ENCODE results near the gene TAX1BP3.

TAX1BP3 gene

DNA sequence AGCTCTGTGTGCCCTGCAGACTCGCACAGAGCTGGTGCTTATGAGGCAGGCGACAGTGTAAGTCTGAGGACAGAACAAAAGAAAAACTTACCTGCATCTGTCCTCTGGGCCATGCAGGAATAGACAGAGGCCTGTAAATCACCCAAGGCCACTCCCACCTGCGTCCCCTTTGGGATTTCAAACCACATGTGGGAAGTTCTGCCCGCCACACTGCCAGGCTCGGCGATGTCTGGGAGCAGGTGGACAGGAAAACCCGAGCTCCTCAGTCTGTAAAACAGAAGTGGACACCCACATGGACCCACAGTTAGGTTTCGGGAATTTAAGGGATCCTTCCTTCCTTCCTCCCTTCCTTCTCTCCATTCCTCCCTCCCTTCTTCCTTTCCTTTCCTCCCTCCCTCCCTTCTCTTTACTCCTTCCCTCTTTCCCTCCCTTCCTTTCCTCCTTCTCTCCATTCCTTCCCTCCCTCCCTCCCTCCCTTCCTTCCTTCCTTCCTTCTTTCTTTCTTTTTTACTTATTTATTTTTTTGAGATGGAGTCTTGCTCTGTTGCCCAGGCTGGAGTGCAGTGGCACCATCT lies 47.1 kb downstream of the TAX1BP3 start:
- TF ChIP-seq ZNF366 (tag by site-specific recombination; conservative IDR thresholded peaks at IDR 0.05) = peak; percentile 73
- TF ChIP-seq, protein P1, sequence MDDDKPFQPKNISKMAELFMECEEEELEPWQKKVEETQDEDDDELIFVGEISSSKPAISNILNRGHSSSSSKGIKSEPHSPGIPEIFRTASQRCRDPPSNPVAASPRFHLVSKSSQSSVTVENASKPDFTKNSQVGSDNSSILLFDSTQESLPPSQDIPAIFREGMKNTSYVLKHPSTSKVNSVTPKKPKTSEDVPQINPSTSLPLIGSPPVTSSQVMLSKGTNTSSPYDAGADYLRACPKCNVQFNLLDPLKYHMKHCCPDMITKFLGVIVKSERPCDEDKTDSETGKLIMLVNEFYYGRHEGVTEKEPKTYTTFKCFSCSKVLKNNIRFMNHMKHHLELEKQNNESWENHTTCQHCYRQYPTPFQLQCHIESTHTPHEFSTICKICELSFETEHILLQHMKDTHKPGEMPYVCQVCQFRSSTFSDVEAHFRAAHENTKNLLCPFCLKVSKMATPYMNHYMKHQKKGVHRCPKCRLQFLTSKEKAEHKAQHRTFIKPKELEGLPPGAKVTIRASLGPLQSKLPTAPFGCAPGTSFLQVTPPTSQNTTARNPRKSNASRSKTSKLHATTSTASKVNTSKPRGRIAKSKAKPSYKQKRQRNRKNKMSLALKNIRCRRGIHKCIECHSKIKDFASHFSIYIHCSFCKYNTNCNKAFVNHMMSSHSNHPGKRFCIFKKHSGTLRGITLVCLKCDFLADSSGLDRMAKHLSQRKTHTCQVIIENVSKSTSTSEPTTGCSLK (tag by site-specific recombination; IDR thresholded peaks at IDR 0.05) = no peak
- H3K9me3 ChIP-seq (ENCODE audit: control insufficient read depth, insufficient read depth, low read depth, low read length) = no peaks in the 10 kb centered on the region
- H3K27ac ChIP-seq (ENCODE audit: extremely low read depth, low read depth, low read length) = no peak overlapping the region
- CTCF ChIA-PET = no interaction called here
- no peak overlapping the region for H3K4me3 ChIP-seq (ENCODE audit: low read depth, low read length)
- no peaks in the 10 kb centered on the region for H3K4me1 ChIP-seq (ENCODE audit: control insufficient read depth, insufficient read depth, low read length)
- H3K36me3 ChIP-seq (ENCODE audit: control insufficient read depth in 2 of 2, insufficient read depth in 1 of 2, low read length in 2 of 2) = peaks cover 69 to 83% of the 10 kb centered on the region in 2 experiments
- POLR2A ChIA-PET = interaction anchor here (0.8 to 1.3 kb wide), 2 partner anchors 15 to 18 kb away, joined by 3 read pairs; partner anchors contain the start of genes CTNS and SHPK

DNA sequence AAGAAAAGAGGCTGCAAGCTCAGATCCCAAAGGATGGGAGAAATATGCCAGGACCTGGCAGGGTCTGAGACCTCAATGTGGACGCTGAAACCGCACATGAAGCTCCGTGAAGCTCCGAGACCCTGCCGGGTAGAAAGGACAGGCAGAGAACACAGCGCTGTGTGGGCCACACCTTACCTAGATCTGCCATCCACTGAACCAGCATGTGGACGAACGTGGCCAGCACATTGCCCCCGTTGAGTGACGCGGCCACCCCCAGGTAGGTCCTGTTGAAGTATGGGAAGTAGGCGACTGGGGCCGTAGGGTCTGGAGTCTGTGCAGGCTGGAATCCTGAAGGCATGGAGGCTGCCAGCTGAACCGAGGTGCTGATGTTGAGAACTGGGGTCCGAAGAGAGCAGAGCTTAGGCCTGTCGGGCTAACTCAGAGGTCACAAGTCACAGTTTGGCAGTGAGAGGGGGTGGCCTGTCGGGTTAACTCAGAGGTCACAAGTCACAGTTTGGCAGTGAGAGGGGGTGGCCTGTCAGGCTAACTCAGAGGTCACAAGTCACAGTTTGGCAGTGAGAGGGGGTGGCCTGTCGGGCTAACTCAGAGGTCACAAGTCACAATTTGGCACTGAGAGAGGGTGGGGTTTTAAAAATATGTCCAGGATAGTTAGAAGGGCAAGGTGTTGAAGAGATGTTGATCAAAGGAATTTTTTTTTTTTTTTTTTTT lies 53.1 kb downstream of the TAX1BP3 start:
- H3K4me1 ChIP-seq (ENCODE audit: control insufficient read depth, insufficient read depth, low read length) = no peaks in the 10 kb centered on the region
- TF ChIP-seq ZNF184 (tag by site-specific recombination; IDR thresholded peaks at IDR 0.05) = no peak
- TF ChIP-seq OSR2 (tag by site-specific recombination; IDR thresholded peaks at IDR 0.05) = no peak
- TF ChIP-seq ZNF112 (tag by site-specific recombination; IDR thresholded peaks at IDR 0.05) = no peak
- no peak for TF ChIP-seq ZNF792 (tag by site-specific recombination; IDR thresholded peaks at IDR 0.05)
- TF ChIP-seq SCRT2 (tag by site-specific recombination; IDR thresholded peaks at IDR 0.05) = no peak
- TF ChIP-seq MZF1 (tag by site-specific recombination; IDR thresholded peaks at IDR 0.05; ENCODE audit: borderline replicate concordance) = no peak
- TF ChIP-seq KLF10 (tag by site-specific recombination; IDR thresholded peaks at IDR 0.05) = no peak
- TF ChIP-seq, protein P2, sequence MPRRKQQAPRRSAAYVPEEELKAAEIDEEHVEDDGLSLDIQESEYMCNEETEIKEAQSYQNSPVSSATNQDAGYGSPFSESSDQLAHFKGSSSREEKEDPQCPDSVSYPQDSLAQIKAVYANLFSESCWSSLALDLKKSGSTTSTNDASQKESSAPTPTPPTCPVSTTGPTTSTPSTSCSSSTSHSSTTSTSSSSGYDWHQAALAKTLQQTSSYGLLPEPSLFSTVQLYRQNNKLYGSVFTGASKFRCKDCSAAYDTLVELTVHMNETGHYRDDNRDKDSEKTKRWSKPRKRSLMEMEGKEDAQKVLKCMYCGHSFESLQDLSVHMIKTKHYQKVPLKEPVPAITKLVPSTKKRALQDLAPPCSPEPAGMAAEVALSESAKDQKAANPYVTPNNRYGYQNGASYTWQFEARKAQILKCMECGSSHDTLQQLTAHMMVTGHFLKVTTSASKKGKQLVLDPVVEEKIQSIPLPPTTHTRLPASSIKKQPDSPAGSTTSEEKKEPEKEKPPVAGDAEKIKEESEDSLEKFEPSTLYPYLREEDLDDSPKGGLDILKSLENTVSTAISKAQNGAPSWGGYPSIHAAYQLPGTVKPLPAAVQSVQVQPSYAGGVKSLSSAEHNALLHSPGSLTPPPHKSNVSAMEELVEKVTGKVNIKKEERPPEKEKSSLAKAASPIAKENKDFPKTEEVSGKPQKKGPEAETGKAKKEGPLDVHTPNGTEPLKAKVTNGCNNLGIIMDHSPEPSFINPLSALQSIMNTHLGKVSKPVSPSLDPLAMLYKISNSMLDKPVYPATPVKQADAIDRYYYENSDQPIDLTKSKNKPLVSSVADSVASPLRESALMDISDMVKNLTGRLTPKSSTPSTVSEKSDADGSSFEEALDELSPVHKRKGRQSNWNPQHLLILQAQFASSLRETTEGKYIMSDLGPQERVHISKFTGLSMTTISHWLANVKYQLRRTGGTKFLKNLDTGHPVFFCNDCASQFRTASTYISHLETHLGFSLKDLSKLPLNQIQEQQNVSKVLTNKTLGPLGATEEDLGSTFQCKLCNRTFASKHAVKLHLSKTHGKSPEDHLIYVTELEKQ (tag by site-specific recombination; IDR thresholded peaks at IDR 0.05; ENCODE audit: borderline replicate concordance) = no peak
- TF ChIP-seq, protein P3, sequence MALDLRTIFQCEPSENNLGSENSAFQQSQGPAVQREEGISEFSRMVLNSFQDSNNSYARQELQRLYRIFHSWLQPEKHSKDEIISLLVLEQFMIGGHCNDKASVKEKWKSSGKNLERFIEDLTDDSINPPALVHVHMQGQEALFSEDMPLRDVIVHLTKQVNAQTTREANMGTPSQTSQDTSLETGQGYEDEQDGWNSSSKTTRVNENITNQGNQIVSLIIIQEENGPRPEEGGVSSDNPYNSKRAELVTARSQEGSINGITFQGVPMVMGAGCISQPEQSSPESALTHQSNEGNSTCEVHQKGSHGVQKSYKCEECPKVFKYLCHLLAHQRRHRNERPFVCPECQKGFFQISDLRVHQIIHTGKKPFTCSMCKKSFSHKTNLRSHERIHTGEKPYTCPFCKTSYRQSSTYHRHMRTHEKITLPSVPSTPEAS (tag by site-specific recombination; IDR thresholded peaks at IDR 0.05) = no peak
- TF ChIP-seq HOXC10 (CRISPR knock-in tag; IDR thresholded peaks at IDR 0.05) = no peak
- no peak for TF ChIP-seq SP2 (tag by site-specific recombination; IDR thresholded peaks at IDR 0.05)
- TF ChIP-seq KLF9 (tag by site-specific recombination; IDR thresholded peaks at IDR 0.05; ENCODE audit: low read depth) = no peak
- TF ChIP-seq ZNF292 (tag by site-specific recombination; IDR thresholded peaks at IDR 0.05; ENCODE audit: borderline replicate concordance, low read depth) = no peak
- TF ChIP-seq ZNF629 (tag by site-specific recombination; IDR thresholded peaks at IDR 0.05) = no peak
- no peak for TF ChIP-seq TCF7L2 (IDR thresholded peaks at IDR 0.05; ENCODE audit: borderline replicate concordance, low read depth, low read length)
- TF ChIP-seq GLIS2 (tag by site-specific recombination; IDR thresholded peaks at IDR 0.05) = no peak
- TF ChIP-seq ZNF24 (tag by site-specific recombination; IDR thresholded peaks at IDR 0.05) = no peak
- no peak overlapping the region for H3K27ac ChIP-seq (ENCODE audit: extremely low read depth, low read depth, low read length)
- ChIA-PET CTCF (interaction anchor here (0.6 kb wide), 2 partner anchors 115 to 506 kb away, joined by 3 read pairs; no protein-coding TSS in a partner anchor), POLR2A (interaction anchor here (0.6 to 0.8 kb wide), 3 partner anchors 15 to 59 kb away, joined by 4 to 8 read pairs (median 4); no protein-coding TSS in a partner anchor)
- no peak overlapping the region for H3K4me3 ChIP-seq (ENCODE audit: low read depth, low read length)
- H3K36me3 ChIP-seq (ENCODE audit: control insufficient read depth in 2 of 2, insufficient read depth in 1 of 2, low read length in 2 of 2) = peaks cover 51 to 84% of the 10 kb centered on the region in 2 experiments
- H3K9me3 ChIP-seq (ENCODE audit: control insufficient read depth, insufficient read depth, low read depth, low read length) = no peaks in the 10 kb centered on the region

Measured in HEK293 (cell line).